Measurements from ENCODE around the gene HSBP1. TPM values are rescaled to one million over a fixed set of nuclear protein-coding genes. Genes with fewer than 3 reads are reported as not detected.

The HSBP1 gene
- total RNA-seq, 1 donor from 2014 or later, result 103 TPM

DNA sequence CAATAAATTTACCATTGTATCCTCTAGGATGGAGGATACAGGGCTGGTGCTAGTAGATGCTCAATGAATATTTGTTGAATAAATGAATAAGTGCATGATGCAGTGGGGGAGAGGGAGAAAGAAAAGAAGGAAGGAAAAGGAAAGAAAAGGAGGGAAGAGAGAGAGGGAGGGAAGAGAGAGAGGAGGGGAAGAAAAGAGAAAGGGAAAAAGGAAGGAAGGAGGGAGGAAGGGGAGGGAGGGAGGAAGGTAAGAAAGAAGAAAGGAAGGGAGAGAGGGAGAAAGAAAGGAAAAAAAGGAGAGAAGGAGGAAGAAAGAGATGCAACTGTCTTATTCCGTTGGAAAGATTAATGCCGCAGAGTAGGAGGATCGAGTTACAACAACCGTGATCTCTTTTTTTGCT is 30.4 kb downstream of the HSBP1 start:
- no peak for DNase-seq (ENCODE audit: low read depth)

DNA sequence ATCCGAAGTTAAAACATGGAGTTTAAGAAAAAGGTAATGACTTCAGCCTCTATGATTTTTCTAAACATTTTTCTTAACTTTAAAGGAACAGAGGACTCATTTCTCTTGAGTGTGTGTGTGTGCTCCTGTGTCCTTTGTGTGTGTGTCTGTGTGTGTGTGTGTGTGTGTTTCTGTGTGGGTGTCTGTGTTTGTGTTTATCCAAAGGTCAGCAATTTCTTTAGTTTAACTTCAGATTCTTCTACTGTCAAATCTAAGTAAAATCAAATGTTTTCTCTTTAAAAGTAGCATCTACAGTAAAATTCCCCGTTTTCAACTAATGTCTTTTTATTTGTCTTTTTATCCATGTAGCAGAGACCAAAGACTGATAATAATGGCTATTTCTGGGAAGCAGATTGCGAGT is 31.8 kb downstream of the HSBP1 start:
- no peak for DNase-seq (ENCODE audit: low read depth)

DNA sequence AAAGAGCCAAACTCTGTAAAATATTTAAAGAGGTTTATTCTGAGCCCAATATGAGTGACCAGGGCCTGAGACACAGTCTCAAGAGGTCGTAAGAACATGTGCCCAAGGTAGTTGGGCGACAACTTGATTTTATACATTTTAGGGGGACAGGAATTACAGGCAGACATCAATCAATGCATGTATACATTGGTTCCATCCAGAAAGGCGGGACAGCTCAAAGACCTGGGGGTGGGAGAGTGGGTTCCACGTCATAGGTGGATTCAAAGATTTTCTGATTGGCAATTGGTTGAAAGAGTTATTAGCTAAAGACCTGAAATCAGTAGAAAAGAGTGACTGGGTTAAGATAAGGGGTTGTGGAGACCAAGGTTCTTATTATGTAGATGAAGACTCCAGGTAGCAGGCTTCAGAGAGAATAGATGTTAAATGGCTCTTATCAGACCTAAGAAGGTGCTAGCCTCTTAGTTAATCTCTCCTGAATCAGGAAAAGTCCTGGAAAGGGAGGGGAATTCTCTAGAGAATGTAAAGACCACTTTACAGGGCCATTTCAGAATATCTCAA is 32.4 kb downstream of the HSBP1 start:
- no peak for DNase-seq (ENCODE audit: low read depth)

DNA sequence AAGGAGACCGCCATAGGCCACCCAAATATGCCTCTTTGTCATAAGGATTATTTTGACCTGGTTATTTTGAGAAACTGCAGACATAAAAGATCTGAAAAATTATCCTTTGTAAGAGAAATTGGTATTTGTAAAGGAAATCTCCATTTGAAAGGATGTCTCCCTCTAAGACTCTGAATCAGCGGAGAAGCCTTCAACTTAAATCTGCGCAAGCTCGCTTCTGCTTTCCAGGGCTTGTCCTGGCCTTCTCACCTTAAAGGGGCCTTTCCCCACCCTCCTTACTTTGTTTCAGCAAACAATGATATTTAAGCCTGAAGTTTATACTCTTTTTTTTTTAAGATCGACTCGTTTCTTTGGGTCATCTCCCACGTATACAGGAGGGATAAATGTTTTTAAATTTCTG is 34.5 kb downstream of the HSBP1 start:
- DNase-seq (ENCODE audit: low read depth), result no peak

DNA sequence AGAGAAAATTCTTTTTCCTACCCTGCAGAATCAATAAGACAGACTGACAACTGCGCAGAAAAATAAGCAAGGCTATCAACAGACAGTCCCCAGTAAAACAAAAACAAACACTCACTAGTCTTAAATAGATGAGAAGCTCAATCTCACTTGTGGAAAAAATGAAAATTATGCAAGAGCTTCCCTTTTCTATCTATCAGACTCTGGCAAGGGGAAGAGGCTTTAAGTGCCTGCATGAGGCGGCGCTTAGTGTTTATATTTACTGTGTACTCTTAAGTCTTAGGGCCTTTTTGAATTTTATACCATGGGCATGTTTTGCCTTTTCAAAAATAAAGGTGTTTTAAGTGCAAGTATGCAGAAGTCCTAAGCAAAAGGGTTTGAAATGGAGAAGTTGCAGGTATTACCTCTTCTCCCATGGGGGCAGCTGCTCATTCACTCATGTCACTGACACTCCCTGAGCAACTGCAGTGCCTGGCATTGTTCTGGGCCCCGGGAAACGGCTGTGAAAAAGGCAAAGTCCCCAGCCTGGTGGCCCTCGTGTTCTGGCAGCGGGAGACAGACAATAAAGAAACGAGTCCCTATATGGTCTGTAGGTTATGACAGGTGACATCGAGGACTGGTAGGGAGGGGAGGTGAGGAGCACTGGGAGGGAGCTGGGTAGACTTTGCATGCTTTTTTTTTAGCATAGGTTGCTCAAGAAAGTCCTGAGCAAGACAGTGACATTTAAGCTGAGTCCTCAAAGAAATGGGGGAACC is 35.2 kb downstream of the HSBP1 start:
- DNase-seq (ENCODE audit: low read depth), result no peak

DNA sequence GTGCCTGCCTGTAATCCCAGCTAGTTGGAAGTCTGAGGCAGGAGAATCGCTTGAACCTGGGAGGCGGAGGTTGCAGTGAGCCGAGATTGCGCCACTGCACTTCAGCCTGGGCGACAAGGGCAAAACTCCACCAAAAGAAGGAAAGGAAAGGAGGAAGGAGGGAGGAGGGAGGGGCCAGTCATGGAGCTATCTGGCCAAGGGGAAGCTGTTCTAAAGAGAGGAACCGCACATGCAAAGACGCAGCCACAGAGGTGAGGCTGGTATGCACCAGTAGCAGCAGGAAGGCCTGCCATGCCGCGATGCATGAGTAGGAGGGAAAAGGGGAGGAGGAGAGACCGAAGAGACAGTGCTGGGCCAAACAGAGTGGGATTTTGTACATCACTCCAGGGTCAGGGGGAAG is 35.9 kb downstream of the HSBP1 start:
- DNase-seq (ENCODE audit: low read depth), result no peak

DNA sequence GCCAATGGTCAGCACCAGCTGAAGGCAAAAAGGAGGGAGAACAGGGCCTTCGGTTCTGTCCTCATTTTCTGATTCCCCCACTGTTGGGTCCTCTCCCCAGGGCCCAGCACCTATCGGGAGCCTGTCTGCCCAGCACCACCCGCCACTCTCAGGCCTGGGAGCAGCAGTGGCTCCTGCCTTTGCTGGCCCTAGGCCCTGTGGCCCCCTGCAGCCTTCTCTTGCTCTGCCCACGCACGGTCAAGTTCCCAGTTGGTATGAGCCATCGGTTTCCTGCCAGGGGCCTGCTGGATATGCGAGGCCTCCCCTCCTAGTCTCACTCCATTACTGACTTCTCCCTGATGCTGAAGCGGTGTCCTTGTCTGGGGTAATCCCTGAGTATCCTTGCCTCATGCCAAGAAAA is 37.5 kb downstream of the HSBP1 start:
- no peak for DNase-seq (ENCODE audit: low read depth)

DNA sequence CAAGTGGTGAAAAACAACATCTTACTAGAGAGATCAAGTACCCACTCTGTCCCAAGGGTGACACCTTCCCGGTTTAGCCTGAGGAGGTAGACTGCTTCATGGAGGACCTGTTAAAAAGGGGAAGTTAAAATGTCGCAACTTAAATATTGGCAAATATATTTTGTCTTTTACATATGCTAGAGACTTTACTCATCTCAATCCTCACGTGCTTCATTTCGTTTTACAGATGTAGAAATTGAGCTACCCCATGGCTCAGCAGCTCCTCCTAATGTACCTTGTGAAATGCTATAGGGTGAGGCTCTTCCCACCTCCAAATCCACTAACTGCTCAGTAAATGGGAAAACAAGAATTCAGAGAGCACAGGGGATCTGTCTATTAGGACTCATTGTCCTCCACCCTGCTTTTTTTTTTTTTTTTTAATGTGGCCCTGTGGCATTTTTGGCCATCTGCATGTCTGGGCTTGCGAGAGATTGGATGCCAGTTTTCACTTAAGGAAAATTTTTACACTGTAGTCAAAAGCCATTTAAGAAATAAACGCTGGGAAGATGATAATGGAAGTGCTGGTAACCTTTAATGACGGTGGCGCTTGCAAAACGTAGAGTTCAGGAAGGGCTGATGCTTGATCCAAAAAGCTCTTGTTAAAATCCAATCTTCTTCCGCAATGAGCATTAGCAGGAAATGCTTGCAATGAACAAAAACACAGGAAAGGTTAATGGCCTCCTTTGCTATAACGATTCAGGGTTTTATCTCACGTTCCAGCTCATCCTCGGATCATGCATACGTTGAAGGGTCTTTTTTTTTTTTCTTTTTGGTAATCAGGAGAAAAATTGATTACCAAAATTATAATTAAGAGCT is 39.8 kb downstream of the HSBP1 start:
- no peak for DNase-seq (ENCODE audit: low read depth)

DNA sequence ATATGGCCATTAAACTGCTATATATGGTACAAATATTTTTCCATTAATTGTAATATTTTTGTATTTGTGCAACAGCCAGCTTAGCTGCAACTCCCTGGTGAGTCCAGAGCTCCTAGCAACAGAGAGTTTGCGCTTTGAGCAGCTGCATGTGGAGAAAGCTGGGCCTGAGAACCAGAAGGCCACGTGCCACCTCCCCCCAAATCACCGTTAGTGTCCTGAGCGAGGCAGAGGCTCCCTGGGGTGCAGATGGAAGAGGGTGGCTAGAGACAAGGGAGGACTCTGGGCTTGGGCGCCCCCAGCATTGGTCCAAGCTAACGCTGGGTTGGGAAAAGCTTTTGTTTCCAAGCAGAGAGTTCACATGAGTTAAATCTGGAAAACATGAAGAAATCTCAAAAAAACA is 41.6 kb downstream of the HSBP1 start:
- no peak for DNase-seq (ENCODE audit: low read depth)

DNA sequence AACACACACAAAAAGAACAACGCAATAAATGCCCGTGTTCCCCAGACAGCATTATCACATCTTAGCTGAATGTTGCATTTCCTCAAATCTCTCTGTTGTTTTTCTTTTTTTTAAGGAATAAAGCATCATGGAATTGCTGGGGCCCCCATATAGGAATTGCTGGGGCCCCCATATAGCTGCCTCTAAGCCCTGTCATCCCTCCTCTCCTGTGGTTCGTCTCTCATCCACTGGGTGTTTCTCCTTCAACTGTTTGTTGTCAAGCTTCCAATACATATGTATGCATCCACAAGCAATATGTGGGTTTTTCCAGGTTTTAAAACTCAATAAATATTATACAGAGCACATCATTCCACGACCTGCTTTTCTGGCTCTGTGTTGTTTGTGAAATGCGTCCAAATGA is 43.2 kb downstream of the HSBP1 start:
- DNase-seq (ENCODE audit: low read depth), result no peak

DNA sequence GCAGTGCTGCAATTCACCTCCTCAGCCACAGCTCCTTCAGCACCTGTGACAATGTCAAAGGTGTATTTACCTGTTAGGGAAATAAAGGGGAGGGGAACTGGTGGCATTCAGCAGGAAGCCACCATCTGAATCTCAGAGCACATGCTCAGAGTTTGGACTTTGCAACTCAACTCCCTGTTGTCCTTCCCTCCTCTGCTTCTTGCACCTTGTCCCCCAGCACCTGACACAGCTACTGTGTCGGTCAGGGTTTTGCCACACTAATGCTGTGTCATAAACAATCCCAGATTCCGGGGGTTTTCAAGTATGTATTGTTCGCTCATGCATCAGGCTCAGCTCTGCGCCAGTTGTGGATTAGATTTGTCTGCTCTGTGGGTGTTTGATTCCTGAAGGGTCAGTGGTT is 43.7 kb downstream of the HSBP1 start:
- no peak for DNase-seq (ENCODE audit: low read depth)

DNA sequence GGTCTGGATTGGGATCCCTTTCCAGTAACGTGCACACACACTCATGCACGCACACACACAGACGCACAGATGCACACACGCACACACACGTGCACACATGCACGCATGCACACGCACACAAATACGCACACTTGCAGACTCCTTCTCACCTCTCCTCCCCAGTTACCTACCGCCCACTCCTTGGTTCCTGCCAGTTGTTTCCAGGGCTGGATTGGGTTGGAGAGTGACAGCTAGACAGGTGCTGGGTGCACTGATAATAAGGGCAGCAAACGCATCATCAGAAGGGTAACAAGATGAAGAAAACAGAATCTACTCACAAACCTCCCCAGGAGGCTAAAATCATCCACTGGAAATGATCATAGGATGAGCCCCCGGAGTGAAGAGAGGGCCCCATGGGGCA is 45.0 kb downstream of the HSBP1 start:
- no peak for DNase-seq (ENCODE audit: low read depth)

DNA sequence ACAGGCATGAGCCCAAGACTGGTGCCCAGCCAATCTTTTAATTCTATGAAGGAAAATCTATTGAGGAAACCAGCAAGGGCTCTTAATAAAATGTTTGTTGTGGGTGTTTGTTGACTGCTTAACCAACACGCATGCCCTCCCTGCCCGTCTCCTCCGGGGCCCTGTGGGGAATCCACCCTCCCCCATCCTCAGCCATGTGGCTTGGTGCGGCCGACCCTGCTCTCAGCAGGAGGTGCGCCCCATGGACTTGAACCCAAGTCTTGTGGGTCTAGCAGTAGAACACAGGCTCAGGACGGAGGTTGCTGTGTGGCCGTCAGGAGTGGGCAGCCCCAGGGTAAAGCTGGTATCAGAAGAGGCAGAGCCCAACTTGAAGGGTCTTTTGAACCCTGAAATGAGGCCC is 46.1 kb downstream of the HSBP1 start:
- no peak for DNase-seq (ENCODE audit: low read depth)

DNA sequence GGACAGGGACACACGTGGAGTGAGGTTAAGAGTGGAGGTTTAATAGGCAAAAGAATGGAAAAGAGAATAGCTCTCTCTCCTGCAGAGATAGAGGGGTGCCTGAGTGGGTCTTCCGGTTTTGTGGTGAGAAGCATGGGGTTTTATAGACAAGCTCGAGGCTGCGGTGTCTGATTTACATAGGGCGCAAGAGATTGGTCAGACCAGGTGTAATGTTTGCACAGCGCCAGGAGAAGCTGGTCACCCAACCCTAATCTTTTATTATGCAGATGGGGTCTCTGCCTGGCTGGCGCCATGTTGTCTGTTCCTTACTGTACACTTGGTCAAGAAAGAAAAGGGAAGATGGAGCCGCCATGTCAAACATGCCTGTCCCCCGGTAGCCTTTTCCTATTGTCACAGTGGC is 46.6 kb downstream of the HSBP1 start:
- DNase-seq (ENCODE audit: low read depth), result no peak

DNA sequence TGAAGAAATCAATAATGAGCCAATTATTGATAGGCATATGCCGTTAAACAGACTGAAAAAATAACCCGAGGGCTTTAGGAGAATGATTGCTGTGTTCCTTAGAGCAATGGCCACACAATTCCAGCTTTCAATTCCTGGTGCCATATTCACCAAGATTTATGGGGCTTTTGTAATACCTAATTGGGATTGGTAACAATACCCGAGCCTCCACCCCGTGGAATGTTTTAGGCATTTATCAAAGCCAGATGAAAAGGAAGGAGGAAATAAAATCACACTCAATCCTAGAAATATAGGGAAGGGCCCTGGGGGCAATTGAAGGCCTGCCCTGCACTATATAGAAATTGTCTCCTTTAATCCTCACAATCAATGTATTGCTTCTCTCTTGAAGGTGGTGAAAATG is 49.0 kb downstream of the HSBP1 start:
- DNase-seq (ENCODE audit: low read depth), result no peak

DNA sequence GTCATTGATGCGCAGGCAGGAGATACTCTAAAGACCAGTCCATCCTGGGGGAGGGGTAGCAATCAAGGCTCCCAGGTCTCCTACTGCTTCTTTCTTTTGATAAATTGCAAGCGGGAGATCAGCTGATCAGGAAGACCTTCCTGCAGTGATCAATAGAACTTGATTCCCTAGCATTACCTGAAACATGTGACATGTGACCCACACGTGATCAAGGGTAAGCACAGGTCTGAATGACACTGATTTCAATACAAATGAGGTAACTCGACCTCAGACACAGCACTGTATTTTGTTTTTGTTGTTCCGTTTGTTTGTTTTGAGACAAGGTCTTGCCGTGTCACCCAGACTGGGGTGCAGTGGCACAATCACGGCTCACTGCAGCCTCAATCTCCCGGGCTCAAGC is 51.5 kb downstream of the HSBP1 start:
- DNase-seq (ENCODE audit: low read depth), result no peak

DNA sequence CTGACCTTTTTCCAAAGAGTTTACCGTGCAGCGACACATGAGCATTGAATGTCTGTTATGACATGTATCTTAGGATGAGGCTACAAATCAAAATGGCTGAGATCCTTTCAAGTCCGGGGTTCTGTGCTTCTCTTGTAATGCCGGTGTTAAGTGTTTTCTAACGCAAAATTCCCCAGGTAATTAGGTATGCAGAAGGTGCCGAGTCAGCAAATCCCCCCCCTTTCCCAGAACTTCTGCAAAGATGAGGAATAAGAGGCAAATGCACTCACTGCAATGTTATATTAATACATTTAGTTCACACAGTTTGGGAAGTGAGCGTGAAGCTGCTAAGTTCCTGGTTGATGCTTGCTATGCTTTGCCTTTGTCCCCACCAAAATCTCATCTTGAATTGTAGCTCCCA is 54.9 kb downstream of the HSBP1 start:
- no peak for DNase-seq (ENCODE audit: low read depth)

DNA sequence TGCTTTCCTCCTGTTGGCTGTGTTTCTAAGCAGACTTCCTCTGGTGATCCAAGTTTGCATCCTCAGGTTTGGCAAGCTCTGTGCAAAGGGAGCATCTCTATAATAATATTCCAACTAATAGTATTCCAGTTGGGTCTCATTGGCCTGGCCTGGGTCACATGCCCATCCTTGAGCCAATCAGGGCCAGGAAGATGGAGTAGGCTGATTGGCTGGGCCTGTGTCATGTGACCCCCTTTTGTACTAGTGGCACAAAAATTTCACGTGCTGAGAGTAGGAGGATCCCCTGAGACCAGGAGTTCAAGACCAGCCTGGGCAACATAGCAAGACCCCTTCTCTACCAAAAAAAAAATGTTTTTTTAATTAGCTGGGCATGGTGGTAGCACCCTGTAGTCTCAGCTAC is 55.9 kb downstream of the HSBP1 start:
- no peak for DNase-seq (ENCODE audit: low read depth)

Other genes with a start within 250 kb of the HSBP1 start
- 3.6 and 7.1 TPM in 2 replicates for gene MLYCD, start 91.1 kb downstream of the HSBP1 start, total RNA-seq
- gene OSGIN1, start 145.3 kb downstream of the HSBP1 start, total RNA-seq, result 0.69 and 1.4 TPM in 2 replicates
- not detected in 2 replicates for gene NECAB2, start 160.3 kb downstream of the HSBP1 start, total RNA-seq
- gene SLC38A8, start 234.8 kb downstream of the HSBP1 start, total RNA-seq, result not detected in 2 replicates

Measured in renal cortical epithelial cell (primary cell).